Right cardiac atrium (tissue), 5 donors: ENCODE data around the gene UNC50. TPM values are rescaled to one million over a fixed set of nuclear protein-coding genes. Genes with fewer than 3 reads are reported as not detected.

Experiments
- ATAC-seq, 2 donors: fragments of 200-7000 bp; cut with Tn5 transposase; one replicate each; pipeline versions ENCODE4 v1.8.0 to v1.9.1; 2020; ENCODE audit warnings: moderate library complexity in 2 of 2, mild to moderate bottlenecking in 1 of 2
- DNase-seq, 3 donors: peaks; one replicate each; pipeline ENCODE4 v3.0.0-alpha.2; 2020
- H3K27ac ChIP-seq: one replicate; pipeline ENCODE4 v1.5.1; 2013; ENCODE audit warnings: mild to moderate bottlenecking, low read length, control low read depth, moderate library complexity
- H3K27me3 ChIP-seq: one replicate; pipeline ENCODE4 v1.6.1; 2013; ENCODE audit not compliant: control insufficient read depth, insufficient read depth
- H3K4me1 ChIP-seq: one replicate; pipeline ENCODE4 v1.6.1; 2013; ENCODE audit warnings: low read length; ENCODE audit not compliant: control insufficient read depth, insufficient read depth
- H3K4me3 ChIP-seq: one replicate; pipeline ENCODE4 v1.5.1; 2013; ENCODE audit warnings: low read length, control low read depth
- H3K9me3 ChIP-seq: one replicate; pipeline ENCODE4 v1.6.1; 2013; ENCODE audit warnings: low read length; ENCODE audit not compliant: control insufficient read depth
- WGBS: extraction: QIAGEN DNeasy Blood & Tissue Kit; methylation state at CpG from one replicate; pipeline ENCODE4 v1.1.7; 2013; 5-methylcytosine and 5-hydroxymethylcytosine counted together
- intact Hi-C, 4 donors: fragments of 100-400 bp; cut with DNase I; formaldehyde crosslinking; loops; one replicate each; pipeline versions ENCODE4 v1.11.0 to v1.14.0; 2022 to 2023
- polyA plus RNA-seq: library from polyadenylated mRNA; stranded (reverse); fragments of 200-250 nt; gene quantifications from one replicate; pipeline ENCODE4 v1.2.3, GENCODE V29; 2013
- total RNA-seq, 4 donors: library from RNA; stranded (reverse); fragmentation: NEBNext Ultra II Directional; extraction: Animal tissue kit (Norgen Biotek cat#: 25700); gene quantifications; one replicate each; pipeline ENCODE4 v1.2.1, GENCODE V29; 2021
- donor health status: healthy with polysubstance abuse.
- donor health status: DM: no; HTN: yes; CAD: no.
- donor health status: DM: no; HTN: no; CAD: no.
- donor health status: DM: no; HTN: yes; CAD: no; lungs with severe emphysema.
- donor health status: DM: yes; HTN: yes; CAD: no.

Gene UNC50
- total and polyA plus RNA-seq, 5 donors = 29.4 to 38.1 (median 31.4) TPM

DNA sequence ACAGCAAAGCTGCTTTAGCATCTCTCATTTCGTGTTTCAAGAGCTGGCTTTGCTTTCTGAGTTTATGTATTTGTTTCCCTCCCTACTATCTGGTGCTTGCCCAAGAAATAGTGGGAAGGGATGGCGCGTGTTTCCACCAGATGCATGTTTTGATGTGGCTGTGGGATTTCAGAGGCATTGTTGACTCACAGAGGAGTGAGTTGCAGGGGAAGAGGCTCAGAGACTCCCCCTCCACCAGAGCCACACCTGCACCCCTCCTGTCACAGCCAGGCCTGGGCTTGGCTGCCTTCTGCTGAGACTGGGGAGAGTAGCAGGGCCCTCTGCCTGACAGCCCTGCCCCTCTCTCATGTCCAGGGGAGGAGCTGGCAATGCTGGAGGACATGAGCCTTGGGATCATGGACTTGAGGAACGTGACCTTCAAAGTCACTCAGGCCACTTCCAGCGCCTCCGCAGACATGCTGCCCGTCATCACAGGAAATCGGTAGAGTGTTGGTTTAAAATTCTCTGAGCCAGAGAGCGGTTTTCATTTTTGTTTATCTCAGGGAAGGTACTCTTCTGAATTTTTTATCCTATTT is 43.0 kb upstream of the UNC50 start:
- no peaks in the 10 kb centered on the region for H3K27me3 ChIP-seq
- H3K4me1 ChIP-seq = peaks cover 10% of the 10 kb centered on the region
- intact Hi-C loops = loop anchor here in 1 of 4 donors (10.0 kb wide), 1 partner anchor 121 kb away; the partner anchor contains the start of gene INPP4A
- H3K9me3 ChIP-seq = no peaks in the 10 kb centered on the region
- ATAC-seq (no peak), DNase-seq (no peak)
- no peak overlapping the region for H3K27ac ChIP-seq
- 81% methylated on average over 9 of the region's 9 CpGs for WGBS
- H3K4me3 ChIP-seq = no peak overlapping the region

DNA sequence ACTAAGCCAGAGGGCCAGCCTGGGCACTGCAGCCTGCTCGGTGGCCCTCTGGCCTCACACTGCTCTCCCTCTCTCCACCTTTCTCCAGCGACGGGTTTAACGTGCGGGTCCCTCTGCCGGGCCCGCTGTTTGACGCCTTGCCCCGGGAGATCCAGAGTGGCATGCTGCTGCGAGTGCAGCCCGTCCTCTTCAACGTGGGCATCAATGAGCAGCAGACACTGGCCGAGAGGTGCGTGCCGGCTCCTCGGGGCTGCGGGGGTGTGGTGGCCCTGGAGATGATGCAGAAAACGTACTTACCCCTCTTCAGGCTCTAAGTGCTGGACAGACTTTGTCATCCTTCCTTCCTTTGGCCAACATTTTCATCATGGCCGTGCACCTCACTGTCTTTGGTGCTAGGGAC is 42.4 kb upstream of the UNC50 start:
- no peak for DNase-seq
- intact Hi-C loops = loop anchor here in 1 of 4 donors (10.0 kb wide), 1 partner anchor 121 kb away; the partner anchor contains the start of gene INPP4A
- 95% methylated on average over 19 of the region's 19 CpGs for whole genome bisulfite sequencing
- no peak overlapping the region for H3K27ac ChIP-seq
- peaks cover 10% of the 10 kb centered on the region for H3K4me1 ChIP-seq
- H3K4me3 ChIP-seq = no peak overlapping the region
- no peaks in the 10 kb centered on the region for H3K9me3 ChIP-seq
- H3K27me3 ChIP-seq = no peaks in the 10 kb centered on the region
- no peak for ATAC-seq

DNA sequence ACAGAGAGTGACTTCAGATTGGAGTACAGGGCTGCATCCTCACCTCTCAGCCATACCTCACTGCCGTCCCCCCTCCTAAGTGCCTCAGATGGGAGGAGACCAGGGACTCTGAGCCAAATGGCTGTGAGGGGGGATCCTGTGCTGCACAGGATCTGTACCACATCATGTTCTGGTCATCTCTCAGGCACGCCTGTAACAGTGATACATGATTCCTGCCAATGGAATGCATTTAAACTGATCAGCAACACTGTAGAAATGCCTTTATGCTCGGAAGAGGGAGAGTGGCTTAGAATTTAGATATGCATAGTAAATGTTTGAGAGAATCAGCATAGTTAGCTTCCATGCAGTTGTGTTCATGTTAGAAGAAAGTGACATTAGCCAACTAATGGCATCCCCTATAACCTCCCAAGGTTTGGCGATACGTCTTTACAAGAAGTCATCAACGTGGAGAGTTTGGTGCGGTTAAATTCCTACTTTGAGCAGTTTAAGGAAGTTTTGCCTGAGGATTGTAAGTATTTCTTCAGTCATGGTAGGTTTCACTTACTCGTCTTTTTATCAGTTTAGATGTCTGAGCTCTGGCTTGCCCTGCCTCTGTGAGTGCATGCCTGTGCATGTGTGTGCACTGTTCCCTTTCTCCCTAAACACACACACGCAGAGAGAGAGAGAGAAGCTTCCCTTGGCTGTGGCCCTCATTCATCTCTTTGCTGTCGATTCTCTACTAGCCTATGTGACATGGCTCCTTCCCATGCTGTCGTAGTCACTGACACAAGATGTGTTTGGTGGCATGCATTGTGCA is 40.0 kb upstream of the UNC50 start:
- intact Hi-C loops = loop anchor here in 1 of 4 donors (10.0 kb wide), 1 partner anchor 124 kb away; the partner anchor contains the start of gene INPP4A

DNA sequence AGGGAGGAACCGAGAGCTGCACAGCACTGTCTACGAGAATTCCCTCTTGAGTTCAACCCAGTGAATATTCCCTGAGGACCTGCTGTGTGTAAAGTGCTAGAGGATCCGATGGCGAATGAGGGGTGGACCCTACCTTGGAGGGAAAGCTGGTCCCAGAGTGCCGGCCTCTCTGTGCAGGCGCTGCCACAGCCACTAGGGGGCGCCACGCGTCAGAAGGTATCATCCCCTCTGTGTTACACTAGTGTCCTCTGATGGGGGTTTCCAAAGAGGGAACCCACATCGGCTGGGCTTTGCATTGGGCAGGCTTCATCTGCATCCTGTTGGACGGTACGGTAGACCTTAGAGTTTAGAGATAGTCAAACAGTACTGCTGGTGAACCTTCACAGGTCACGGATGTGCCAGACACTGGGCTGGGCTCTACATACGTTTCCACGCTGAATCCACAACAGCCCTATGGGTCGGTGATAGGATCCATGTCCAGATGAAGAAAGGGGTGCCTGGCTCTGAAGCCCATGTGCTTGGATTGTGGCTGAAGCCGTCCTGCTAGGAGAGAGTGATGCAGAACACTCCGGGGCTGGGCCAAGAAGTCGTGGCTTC is 39.1 kb upstream of the UNC50 start:
- peak; percentile 46 to 82 (median 81) for DNase-seq
- Histone ChIP-seq H3K27ac (no peak overlapping the region), H3K4me1 (no peaks in the 10 kb centered on the region), H3K9me3 (no peaks in the 10 kb centered on the region), H3K27me3 (no peaks in the 10 kb centered on the region), H3K4me3 (no peak overlapping the region)
- intact Hi-C loops = loop anchor here in 1 of 4 donors (10.0 kb wide), 1 partner anchor 124 kb away; the partner anchor contains the start of gene INPP4A
- WGBS = 70% methylated on average over 19 of the region's 19 CpGs
- ATAC-seq = peak in 1 of 2 donors; percentile 43

More for the DNA sequence above, 40.0 kb upstream of the UNC50 start:
- H3K4me1 ChIP-seq = no peaks in the 10 kb centered on the region
- 93% methylated on average over 11 of the region's 11 CpGs for WGBS
- no peak overlapping the region for H3K4me3 ChIP-seq
- no peak for ATAC-seq
- H3K27me3 ChIP-seq = no peaks in the 10 kb centered on the region
- DNase-seq = no peak
- H3K9me3 ChIP-seq = no peaks in the 10 kb centered on the region
- H3K27ac ChIP-seq = no peak overlapping the region

DNA sequence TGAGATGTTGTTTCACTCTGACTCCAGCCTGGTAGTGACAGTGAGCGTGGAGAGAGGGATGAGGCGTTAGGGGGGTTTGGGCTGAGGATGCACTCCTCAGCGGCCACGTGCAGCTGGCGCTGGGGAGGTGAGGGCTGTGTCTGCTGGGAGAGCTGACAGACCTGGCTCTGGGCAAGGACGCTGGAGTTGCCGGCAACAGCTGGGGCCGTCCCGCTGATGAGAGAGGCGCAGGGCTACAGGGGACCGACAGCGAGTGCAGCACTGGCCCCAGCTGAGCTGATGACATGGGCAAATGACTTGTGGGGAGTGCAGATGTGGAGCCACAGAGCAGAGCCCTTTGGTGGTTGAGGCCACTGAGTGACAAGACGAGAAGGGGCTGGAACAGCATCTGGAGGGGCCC is 38.5 kb upstream of the UNC50 start:
- 95% methylated on average over 13 of the region's 13 CpGs for WGBS
- DNase-seq (no peak), ATAC-seq (no peak)
- Histone ChIP-seq H3K27me3 (no peaks in the 10 kb centered on the region), H3K4me1 (no peaks in the 10 kb centered on the region), H3K27ac (no peak overlapping the region), H3K4me3 (no peak overlapping the region), H3K9me3 (no peaks in the 10 kb centered on the region)
- intact Hi-C loops = loop anchor here in 3 of 4 donors (10.0 kb wide), 2 partner anchors 125 to 155 kb away; partner anchors contain the start of gene INPP4A (in 2 of the 3)

DNA sequence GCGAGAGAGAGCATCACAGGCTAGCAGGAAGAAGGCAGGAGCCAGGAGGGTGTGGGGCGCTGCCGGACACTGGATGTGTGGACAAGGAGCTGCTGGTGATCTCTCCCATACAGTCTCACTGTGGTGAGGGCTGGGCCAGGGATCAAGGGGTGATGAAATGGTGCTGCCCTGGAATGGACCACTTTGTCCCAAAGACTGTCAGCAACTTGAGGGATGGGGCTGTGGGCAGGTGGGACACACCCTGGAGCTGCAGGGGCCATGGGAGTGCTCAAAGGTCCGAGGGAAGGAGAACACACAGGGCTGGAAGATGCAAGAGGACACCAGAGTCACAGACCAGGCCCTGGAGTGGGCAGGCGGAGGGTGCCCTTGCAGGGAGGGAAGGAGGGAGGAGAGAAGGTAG is 38.0 kb upstream of the UNC50 start:
- ATAC-seq (no peak), DNase-seq (no peak)
- Histone ChIP-seq H3K9me3 (no peaks in the 10 kb centered on the region), H3K4me3 (no peak overlapping the region), H3K4me1 (no peaks in the 10 kb centered on the region), H3K27ac (no peak overlapping the region), H3K27me3 (no peaks in the 10 kb centered on the region)
- WGBS = 96% methylated on average over 5 of the region's 5 CpGs
- intact Hi-C loops = loop anchor here in 3 of 4 donors (10.0 kb wide), 2 partner anchors 126 to 156 kb away; partner anchors contain the start of gene INPP4A (in 1 of the 3)

DNA sequence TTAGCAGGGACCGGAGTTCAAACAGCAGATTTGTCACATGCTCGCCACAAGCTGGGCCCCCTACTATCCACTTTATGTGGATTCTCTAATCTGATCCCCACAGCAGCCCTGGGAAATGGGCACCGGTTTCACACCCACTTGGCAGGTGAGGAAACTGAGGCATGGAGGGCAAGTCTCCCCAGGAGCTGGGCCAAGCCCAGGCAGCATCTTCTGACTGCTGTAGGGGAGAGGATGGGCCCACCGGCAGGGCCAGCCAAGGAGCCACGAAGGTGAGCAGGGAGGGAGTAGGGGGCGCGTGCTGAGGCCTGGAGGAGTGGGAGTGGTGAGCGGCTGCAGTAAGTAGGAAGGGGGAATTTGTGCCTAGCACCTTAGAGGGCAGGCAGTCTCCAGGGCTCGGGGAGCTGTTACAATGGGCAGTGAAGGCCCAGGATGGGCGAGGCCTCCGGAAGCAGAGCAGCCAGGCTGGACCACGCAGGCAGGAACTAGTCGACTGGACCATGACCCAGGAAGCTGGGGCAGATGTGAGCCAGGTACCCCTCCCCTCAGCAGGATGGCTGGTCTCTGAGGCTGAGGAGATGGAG is 37.2 kb upstream of the UNC50 start:
- H3K27me3 ChIP-seq = no peaks in the 10 kb centered on the region
- WGBS = 87% methylated on average over 13 of the region's 13 CpGs
- H3K4me3 ChIP-seq = no peak overlapping the region
- no peaks in the 10 kb centered on the region for H3K9me3 ChIP-seq
- ATAC-seq (no peak), DNase-seq (no peak)
- no peak overlapping the region for H3K27ac ChIP-seq
- intact Hi-C loops = loop anchor here in 3 of 4 donors (10.0 kb wide), 2 partner anchors 126 to 156 kb away; partner anchors contain the start of gene INPP4A (in 1 of the 3)
- H3K4me1 ChIP-seq = no peaks in the 10 kb centered on the region

DNA sequence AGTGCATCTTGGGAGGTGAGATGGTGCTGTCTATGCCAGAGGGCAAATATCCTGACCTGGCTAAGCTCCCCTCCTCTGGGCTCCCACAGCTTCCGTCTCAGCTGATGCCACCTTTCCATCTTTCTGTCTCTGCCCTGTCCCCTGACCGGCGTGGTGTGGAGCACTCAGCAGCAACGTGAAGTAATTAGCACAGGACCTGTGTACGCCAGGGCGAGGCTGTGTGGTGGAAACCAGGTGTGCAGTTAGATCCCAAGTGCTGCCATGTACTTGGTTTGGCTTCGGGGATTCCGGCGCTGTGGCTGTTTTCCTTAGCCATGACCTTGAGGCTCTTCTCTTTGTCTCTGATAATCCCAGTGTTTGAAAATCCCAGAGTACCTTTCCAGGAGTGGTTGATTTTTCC is 36.6 kb upstream of the UNC50 start:
- intact Hi-C loops = loop anchor here in 3 of 4 donors (10.0 kb wide), 2 partner anchors 127 to 157 kb away; partner anchors contain the start of gene INPP4A (in 1 of the 3)
- WGBS = 98% methylated on average over 9 of the region's 9 CpGs
- Histone ChIP-seq H3K4me3 (no peak overlapping the region), H3K4me1 (no peaks in the 10 kb centered on the region), H3K27me3 (no peaks in the 10 kb centered on the region), H3K9me3 (no peaks in the 10 kb centered on the region), H3K27ac (no peak overlapping the region)
- ATAC-seq = no peak
- no peak for DNase-seq

DNA sequence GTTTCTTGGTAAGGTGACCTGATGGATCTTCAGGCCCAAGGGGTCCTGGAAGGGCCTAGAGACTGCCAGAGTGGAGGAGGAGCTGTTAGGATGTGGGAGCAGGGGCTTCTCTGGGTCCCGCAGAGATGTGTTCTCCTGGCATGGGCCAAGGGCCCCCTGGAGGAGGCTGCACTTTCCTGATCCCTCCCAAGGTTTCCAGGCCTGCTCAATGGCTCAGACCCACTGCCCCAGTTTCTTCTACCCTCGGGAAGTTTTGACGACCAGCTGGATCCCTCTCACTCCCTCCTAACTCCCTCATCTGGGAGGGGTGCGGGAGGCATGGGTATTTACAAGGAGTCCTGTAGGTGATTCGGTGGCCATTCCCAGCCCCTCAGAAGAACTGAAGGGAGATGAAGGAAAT is 36.2 kb upstream of the UNC50 start:
- no peak overlapping the region for H3K27ac ChIP-seq
- no peaks in the 10 kb centered on the region for H3K27me3 ChIP-seq
- H3K4me3 ChIP-seq = no peak overlapping the region
- DNase-seq (no peak), ATAC-seq (no peak)
- no peaks in the 10 kb centered on the region for H3K9me3 ChIP-seq
- intact Hi-C loops = loop anchor here in 3 of 4 donors (10.0 kb wide), 2 partner anchors 127 to 157 kb away; partner anchors contain the start of gene INPP4A (in 1 of the 3)
- no peaks in the 10 kb centered on the region for H3K4me1 ChIP-seq
- WGBS = 84% methylated on average over 5 of the region's 5 CpGs

DNA sequence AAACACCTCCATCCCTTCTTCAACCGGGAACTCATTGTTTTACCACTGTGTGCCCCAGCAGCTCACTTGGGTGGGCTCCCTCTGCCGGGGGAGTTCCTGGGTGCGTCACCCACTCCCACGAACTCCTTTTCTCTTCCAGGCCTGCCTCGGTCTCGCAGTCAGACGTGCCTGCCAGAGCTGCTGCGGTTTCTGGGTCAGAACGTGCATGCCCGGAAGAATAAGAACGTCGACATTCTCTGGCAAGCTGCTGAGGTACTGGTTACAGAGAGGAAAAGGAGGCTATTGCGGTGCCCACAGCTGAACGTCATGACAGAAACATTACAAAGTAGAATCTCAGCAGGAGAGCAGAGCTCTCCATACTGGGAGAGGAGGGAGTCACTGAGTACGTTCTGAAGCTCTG is 35.7 kb upstream of the UNC50 start:
- H3K4me3 ChIP-seq = no peak overlapping the region
- 79% methylated on average over 15 of the region's 15 CpGs for WGBS
- ATAC-seq = no peak
- no peaks in the 10 kb centered on the region for H3K27me3 ChIP-seq
- H3K9me3 ChIP-seq = no peaks in the 10 kb centered on the region
- intact Hi-C loops = loop anchor here in 3 of 4 donors (10.0 kb wide), 2 partner anchors 128 to 158 kb away; partner anchors contain the start of gene INPP4A (in 1 of the 3)
- H3K27ac ChIP-seq = no peak overlapping the region
- peak in 1 of 3 donors; percentile 39 for DNase-seq
- no peaks in the 10 kb centered on the region for H3K4me1 ChIP-seq
